Stimulated activated CD4-positive, alpha-beta T cell treated with anti-CD3 and anti-CD28 coated beads, Interleukin-4, amount 100 ng/mL, for 4 hours (primary cell): ENCODE results near the gene LCLAT1.

Experiments
- DNase-seq, 2 experiments: peaks; one replicate each; pipeline ENCODE4 v3.0.0-alpha.2; 2020

Gene LCLAT1

GRCh38 chr2:30447149-30448045 is at the start of gene LCLAT1:
Gene LCLAT1 (plus strand): TSS chr2:30447246. CDS start chr2:30525591, 78,345 bp downstream.
- DNase-seq: peak; percentile 84 to 93

GRCh38 chr2:30398084-30398873 is 48.8 kb upstream of the LCLAT1 start:
- DNase-seq: no peak

- DNase-seq: no peak
Observed at GRCh38 chr2:30400151-30400954, 46.7 kb upstream of the LCLAT1 start.

- DNase-seq: no peak
Observed at GRCh38 chr2:30402441-30403182, 44.4 kb upstream of the LCLAT1 start.

GRCh38 chr2:30403592-30404312 is 43.3 kb upstream of the LCLAT1 start:
- no peak for DNase-seq

GRCh38 chr2:30404319-30405259 is 42.5 kb upstream of the LCLAT1 start:
- DNase-seq: no peak

GRCh38 chr2:30405260-30405605 is 41.8 kb upstream of the LCLAT1 start:
- no peak for DNase-seq

- no peak for DNase-seq
Observed at GRCh38 chr2:30406853-30407252, 40.2 kb upstream of the LCLAT1 start.

- DNase-seq: no peak
Observed at GRCh38 chr2:30408961-30409387, 38.1 kb upstream of the LCLAT1 start.

- peak in 1 of 2 experiments; percentile 42 for DNase-seq
Observed at GRCh38 chr2:30410217-30410616, 36.8 kb upstream of the LCLAT1 start.

GRCh38 chr2:30412047-30412683 is 34.9 kb upstream of the LCLAT1 start:
- DNase-seq: no peak

GRCh38 chr2:30412684-30413570 is 34.1 kb upstream of the LCLAT1 start:
- DNase-seq: no peak

GRCh38 chr2:30414961-30415360 is 32.1 kb upstream of the LCLAT1 start:
- no peak for DNase-seq

GRCh38 chr2:30417253-30417652 is 29.8 kb upstream of the LCLAT1 start:
- DNase-seq: no peak

GRCh38 chr2:30421026-30421603 is 25.9 kb upstream of the LCLAT1 start:
- no peak for DNase-seq

GRCh38 chr2:30421604-30422443 is 25.2 kb upstream of the LCLAT1 start:
- DNase-seq: peak; percentile 25 to 55

GRCh38 chr2:30422444-30423040 is 24.5 kb upstream of the LCLAT1 start:
- DNase-seq: peak; percentile 66 to 91
